Neural progenitor cell (in vitro differentiated cells): ENCODE measurements around the gene RALGDS.

Experiments
- CTCF ChIP-seq: fragments of 200-600 bp; sonication (generic); IDR thresholded peaks from 2 replicates; pipeline ENCODE4 v1.5.1; 2017; ENCODE audit warnings: antibody characterized with exemption, mild to moderate bottlenecking
- EZH2 ChIP-seq: fragments of 200-600 bp; sonication (generic); IDR thresholded peaks from 2 replicates; pipeline ENCODE4 v1.6.1; 2017; ENCODE audit warnings: antibody characterized with exemption, mild to moderate bottlenecking, moderate library complexity

DNA sequence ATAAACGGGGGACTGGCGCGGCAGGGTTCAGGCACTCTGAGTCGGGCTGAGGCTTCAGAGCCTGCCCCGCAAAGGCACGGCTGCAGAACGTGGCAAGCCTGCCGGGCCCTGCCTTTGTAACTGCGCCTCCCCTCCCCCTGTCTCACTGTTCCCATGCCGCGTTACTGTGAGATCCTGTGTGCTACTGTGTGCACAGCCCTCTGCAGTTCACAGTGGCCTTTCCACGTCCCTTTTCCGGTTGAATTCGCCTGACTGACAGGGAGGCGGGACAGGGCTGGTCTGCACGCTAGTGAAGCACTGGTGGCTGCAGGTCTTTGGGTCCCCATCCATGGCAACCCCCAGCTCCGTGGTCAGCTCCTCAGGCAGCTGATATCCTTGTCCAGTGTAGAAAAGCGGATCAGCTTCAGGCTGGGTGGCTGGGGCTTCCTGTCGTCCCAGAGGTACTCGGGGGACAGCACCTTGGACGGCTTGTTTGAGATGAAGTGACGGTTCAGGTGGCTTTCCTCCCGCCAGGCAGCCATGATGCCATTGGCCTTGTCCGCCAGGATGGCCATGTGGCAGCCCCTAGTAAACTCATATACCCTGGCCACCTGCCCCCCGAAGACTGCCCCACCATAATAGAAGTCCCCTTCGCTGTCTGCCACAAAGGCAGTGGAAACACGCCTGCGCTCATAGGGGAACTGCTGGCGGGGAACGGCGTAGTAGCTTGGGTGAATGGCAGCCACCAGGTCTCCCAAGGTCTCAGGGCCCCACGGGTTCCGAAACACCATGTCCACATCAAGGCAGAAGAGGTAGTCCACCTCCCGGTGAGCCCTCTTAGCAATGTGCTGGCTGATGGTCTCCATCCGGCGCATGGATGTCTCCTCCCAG, 32.4 kb upstream of the RALGDS start:
- TF ChIP-seq CTCF (no peak), EZH2 (no peak)
